Progenitor cell of endocrine pancreas (in vitro differentiated cells): ENCODE data around the gene EML6. TPM values are rescaled to one million over a fixed set of nuclear protein-coding genes. Genes with fewer than 3 reads are reported as not detected.
A peak's percentile ranks its signal among the peaks of the same experiment; 100 is the strongest.

ENCODE experiments used
- DNase-seq: peaks from one replicate; pipeline ENCODE4 v3.0.0; 2021; ENCODE audit warnings: low spot score; ENCODE audit not compliant: unreplicated experiment
- H3K27ac Mint-ChIP-seq: 2 replicates; pipeline ENCODE4 v1.8.0; 2021; ENCODE audit warnings: mild to moderate bottlenecking, moderate library complexity, mixed read lengths
- H3K27me3 Mint-ChIP-seq: 2 replicates; pipeline ENCODE4 v1.8.0; 2021; ENCODE audit warnings: mixed read lengths
- H3K36me3 Mint-ChIP-seq: 2 replicates; pipeline ENCODE4 v1.8.0; 2022; ENCODE audit warnings: mixed read lengths; ENCODE audit not compliant: insufficient read depth
- H3K4me1 Mint-ChIP-seq: 2 replicates; pipeline ENCODE4 v1.8.0; 2021; ENCODE audit warnings: low read depth, mixed read lengths
- H3K4me3 Mint-ChIP-seq: 2 replicates; pipeline ENCODE4 v1.8.0; 2021; ENCODE audit warnings: low read depth, mild to moderate bottlenecking, moderate library complexity, mixed read lengths
- H3K9me3 Mint-ChIP-seq: 2 replicates; pipeline ENCODE4 v1.8.0; 2021; ENCODE audit warnings: low read depth, mixed read lengths
- total RNA-seq: library from RNA; stranded (reverse); gene quantifications from 2 replicates; pipeline ENCODE4 v1.2.1, GENCODE V29; 2021
- TF ChIP-seq, protein P1 (sequence below): fragments of 200-600 bp; sonication (generic); IDR thresholded peaks from one replicate; pipeline ENCODE4 v1.5.0; 2021; ENCODE audit warnings: antibody characterized with exemption, mild to moderate bottlenecking; ENCODE audit not compliant: unreplicated experiment

The EML6 gene
- total RNA-seq, 1 donor from 2014 or later = 2.6 TPM

- Mint-ChIP-seq H3K36me3 (no peaks in the 10 kb centered on the region), H3K9me3 (no peaks in the 10 kb centered on the region), H3K27me3 (peaks cover 13% of the 10 kb centered on the region), H3K27ac (peak overlapping the region; percentile 10), H3K4me1 (peaks cover 3% of the 10 kb centered on the region), H3K4me3 (no peak overlapping the region)
- DNase-seq = no peak
- TF ChIP-seq, protein P1, sequence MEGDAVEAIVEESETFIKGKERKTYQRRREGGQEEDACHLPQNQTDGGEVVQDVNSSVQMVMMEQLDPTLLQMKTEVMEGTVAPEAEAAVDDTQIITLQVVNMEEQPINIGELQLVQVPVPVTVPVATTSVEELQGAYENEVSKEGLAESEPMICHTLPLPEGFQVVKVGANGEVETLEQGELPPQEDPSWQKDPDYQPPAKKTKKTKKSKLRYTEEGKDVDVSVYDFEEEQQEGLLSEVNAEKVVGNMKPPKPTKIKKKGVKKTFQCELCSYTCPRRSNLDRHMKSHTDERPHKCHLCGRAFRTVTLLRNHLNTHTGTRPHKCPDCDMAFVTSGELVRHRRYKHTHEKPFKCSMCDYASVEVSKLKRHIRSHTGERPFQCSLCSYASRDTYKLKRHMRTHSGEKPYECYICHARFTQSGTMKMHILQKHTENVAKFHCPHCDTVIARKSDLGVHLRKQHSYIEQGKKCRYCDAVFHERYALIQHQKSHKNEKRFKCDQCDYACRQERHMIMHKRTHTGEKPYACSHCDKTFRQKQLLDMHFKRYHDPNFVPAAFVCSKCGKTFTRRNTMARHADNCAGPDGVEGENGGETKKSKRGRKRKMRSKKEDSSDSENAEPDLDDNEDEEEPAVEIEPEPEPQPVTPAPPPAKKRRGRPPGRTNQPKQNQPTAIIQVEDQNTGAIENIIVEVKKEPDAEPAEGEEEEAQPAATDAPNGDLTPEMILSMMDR = no peak
Observed at GRCh38 chr2:54946220-54946805, 222.9 kb downstream of the EML6 start.

GRCh38 chr2:54947136-54947535, 223.7 kb downstream of the EML6 start:
- Mint-ChIP-seq H3K27me3 (peaks cover 13% of the 10 kb centered on the region), H3K4me1 (no peaks in the 10 kb centered on the region), H3K9me3 (no peaks in the 10 kb centered on the region), H3K4me3 (no peak overlapping the region), H3K36me3 (no peaks in the 10 kb centered on the region), H3K27ac (no peak overlapping the region)
- no peak for DNase-seq
- TF ChIP-seq, protein P1 = no peak

- TF ChIP-seq, protein P1 = no peak
- Mint-ChIP-seq H3K4me3 (no peak overlapping the region), H3K27ac (no peak overlapping the region), H3K36me3 (no peaks in the 10 kb centered on the region), H3K4me1 (no peaks in the 10 kb centered on the region), H3K27me3 (peaks cover 13% of the 10 kb centered on the region), H3K9me3 (no peaks in the 10 kb centered on the region)
- no peak for DNase-seq
Observed at GRCh38 chr2:54947646-54948045, 224.2 kb downstream of the EML6 start.

- no peaks in the 10 kb centered on the region for H3K36me3 Mint-ChIP-seq
- no peak overlapping the region for H3K4me3 Mint-ChIP-seq
- DNase-seq = no peak
- peaks cover 13% of the 10 kb centered on the region for H3K27me3 Mint-ChIP-seq
- no peaks in the 10 kb centered on the region for H3K9me3 Mint-ChIP-seq
- TF ChIP-seq, protein P1 = no peak
- no peaks in the 10 kb centered on the region for H3K4me1 Mint-ChIP-seq
- H3K27ac Mint-ChIP-seq = no peak overlapping the region
Observed at GRCh38 chr2:54948120-54948519, 224.7 kb downstream of the EML6 start.

GRCh38 chr2:54949431-54949830, 226.0 kb downstream of the EML6 start:
- TF ChIP-seq, protein P1 = no peak
- Mint-ChIP-seq H3K4me3 (no peak overlapping the region), H3K27me3 (peaks cover 13% of the 10 kb centered on the region), H3K9me3 (no peaks in the 10 kb centered on the region), H3K36me3 (no peaks in the 10 kb centered on the region), H3K4me1 (no peaks in the 10 kb centered on the region), H3K27ac (no peak overlapping the region)
- no peak for DNase-seq
